Caco-2 (cell line): Measurements from ENCODE around the gene POLD4. TPM values are rescaled to one million over a fixed set of nuclear protein-coding genes. Genes with fewer than 3 reads are reported as not detected.

Source experiments
- BruUV-seq: library from RNA; stranded (reverse); fragments of 400-500 nt; replicated peaks from 2 replicates; lab custom pipeline; 2021; lab: Mats Ljungman, UMichigan
- CTCF ChIA-PET: fragments of 300-600 bp; sonication (Branson Sonifier 250); formaldehyde crosslinking; loops from one replicate; lab custom pipeline; 2022; ENCODE audit warnings: antibody characterized with exemption; lab: Charles Lee
- POLR2A ChIA-PET: fragments of 300-600 bp; sonication (Branson Sonifier 250); formaldehyde crosslinking; loops from one replicate; lab custom pipeline; 2022; ENCODE audit warnings: antibody characterized with exemption; lab: Charles Lee
- DNase-seq, 2 experiments: peaks; one replicate each; pipeline versions ENCODE4 v3.0.0 to v3.0.0-alpha.2; 2020 to 2022
- H3K27me3 ChIP-seq: replicated peaks from 2 replicates; pipeline ENCODE4 v1.6.0; 2011; ENCODE audit warnings: low read length; ENCODE audit not compliant: control insufficient read depth, insufficient read depth
- H3K36me3 ChIP-seq: 2 replicates; pipeline ENCODE4 v1.5.1; 2011; ENCODE audit warnings: low read length; ENCODE audit not compliant: control insufficient read depth, insufficient read depth
- H3K4me1 ChIP-seq: fragments of 250-450 bp; sonication (Bioruptor Pico); 2 replicates; pipeline ENCODE4 v1.5.1; 2020; ENCODE audit warnings: mild to moderate bottlenecking
- H3K4me3 ChIP-seq: 2 replicates; pipeline ENCODE4 v1.5.1; 2011; ENCODE audit warnings: low read depth, mild to moderate bottlenecking, control low read depth, low read length
- H3K9me3 ChIP-seq: fragments of 250-450 bp; sonication (Bioruptor Pico); 2 replicates; pipeline ENCODE4 v1.5.1; 2020; ENCODE audit warnings: mild to moderate bottlenecking, moderate library complexity
- H3K27ac Mint-ChIP-seq: one replicate; pipeline ENCODE4 v1.8.0; 2022; ENCODE audit warnings: mixed read lengths; ENCODE audit not compliant: unreplicated experiment
- H3K27me3 Mint-ChIP-seq: one replicate; pipeline ENCODE4 v1.8.0; 2022; ENCODE audit warnings: mixed read lengths; ENCODE audit not compliant: insufficient read depth, unreplicated experiment
- H3K36me3 Mint-ChIP-seq: one replicate; pipeline ENCODE4 v1.8.0; 2022; ENCODE audit warnings: mild to moderate bottlenecking, mixed read lengths; ENCODE audit not compliant: insufficient read depth, unreplicated experiment
- H3K4me1 Mint-ChIP-seq: one replicate; pipeline ENCODE4 v1.8.0; 2022; ENCODE audit warnings: low read depth, mixed read lengths; ENCODE audit not compliant: unreplicated experiment
- H3K4me3 Mint-ChIP-seq: one replicate; pipeline ENCODE4 v1.8.0; 2022; ENCODE audit warnings: mild to moderate bottlenecking, moderate library complexity, mixed read lengths; ENCODE audit not compliant: unreplicated experiment
- H3K9me3 Mint-ChIP-seq: one replicate; pipeline ENCODE4 v1.8.0; 2022; ENCODE audit warnings: mixed read lengths; ENCODE audit not compliant: unreplicated experiment
- intact Hi-C: fragments of 100-400 bp; cut with micrococcal nuclease; formaldehyde crosslinking; loops from one replicate; pipeline ENCODE4 v1.10.0; 2022; ENCODE audit not compliant: unreplicated experiment
- total RNA-seq: library from RNA; stranded (reverse); gene quantifications from 2 replicates; pipeline ENCODE4 v1.2.3, GENCODE V29; 2022
- TF ChIP-seq, protein P1 (sequence below), 2 experiments: fragments of 200-600 bp in 1 of 2; IDR thresholded peaks; 1 replicate in 1 of 2; 2 replicates in 1 of 2; pipeline versions ENCODE4 v1.5.1 to v1.8.0; 2011 to 2022; ENCODE audit warnings: antibody characterized with exemption in 1 of 2, control low read depth in 1 of 2, inconsistent platforms in 1 of 2, low read depth in 1 of 2, low read length in 1 of 2, mild to moderate bottlenecking in 1 of 2, moderate library complexity in 1 of 2; ENCODE audit not compliant: insufficient read depth in 1 of 2, severe bottlenecking in 1 of 2, unreplicated experiment in 1 of 2

POLD4 gene
- total RNA-seq, 1 experiment from 2014 or later, result 29.8 TPM

DNA sequence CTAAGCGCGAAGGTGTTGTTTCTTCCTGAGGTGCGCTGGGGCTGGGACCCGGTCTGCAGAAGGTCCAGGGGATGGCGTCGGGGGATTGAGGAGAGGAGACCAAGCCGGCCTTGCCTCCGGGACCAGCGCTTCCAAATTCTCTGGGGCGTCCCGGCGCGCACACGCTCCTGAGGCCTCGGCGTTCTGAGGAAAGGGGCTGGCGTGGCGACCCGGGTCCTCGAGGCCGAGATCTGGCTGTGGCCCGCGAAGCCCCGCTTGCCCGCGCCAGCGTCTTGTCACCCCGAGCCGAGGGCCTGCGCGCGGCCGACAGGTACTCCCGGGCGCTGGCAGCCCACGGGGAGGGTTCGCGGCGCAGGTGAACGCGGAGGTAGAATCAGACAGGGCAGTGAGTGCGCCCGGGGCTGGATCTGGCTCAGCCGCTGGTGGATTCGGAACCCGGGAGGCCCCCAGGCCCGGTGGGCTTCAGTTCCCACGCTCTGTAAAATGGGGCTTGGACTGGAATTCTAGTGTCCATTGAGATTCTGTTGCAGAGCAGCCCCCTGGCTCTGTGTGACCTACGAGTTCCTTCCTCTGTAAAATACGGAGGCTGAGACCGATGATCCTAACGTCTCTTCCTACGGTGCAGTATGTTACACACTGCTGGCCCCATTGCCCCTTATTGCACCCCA, 35.3 kb downstream of the POLD4 start:
- ChIA-PET POLR2A (interaction anchor here (0.6 to 2.3 kb wide), 11 partner anchors 10 to 78 kb away, joined by 3 to 28 read pairs (median 4); partner anchors contain the start of genes ANKRD13D, GRK2, POLD4 and SSH3), CTCF (interaction anchor here (0.8 to 2.9 kb wide), 27 partner anchors 13 to 268 kb away, joined by 3 to 44 read pairs (median 8); partner anchors contain the start of genes ANKRD13D, GRK2, KDM2A and POLD4)
- peak overlapping the region; percentile 88 for H3K4me3 ChIP-seq
- Mint-ChIP-seq H3K4me3 (peak overlapping the region; percentile 96), H3K27ac (peak overlapping the region; percentile 99), H3K27me3 (no peaks in the 10 kb centered on the region), H3K36me3 (peaks cover 14% of the 10 kb centered on the region), H3K9me3 (no peaks in the 10 kb centered on the region), H3K4me1 (no peaks in the 10 kb centered on the region)
- intact Hi-C loops, result loop anchor here (1.0 to 5.0 kb wide), 5 partner anchors 30 to 261 kb away; partner anchors contain the start of genes GRK2 and RHOD
- H3K27me3 ChIP-seq, result no peaks in the 10 kb centered on the region
- TF ChIP-seq, protein P1, sequence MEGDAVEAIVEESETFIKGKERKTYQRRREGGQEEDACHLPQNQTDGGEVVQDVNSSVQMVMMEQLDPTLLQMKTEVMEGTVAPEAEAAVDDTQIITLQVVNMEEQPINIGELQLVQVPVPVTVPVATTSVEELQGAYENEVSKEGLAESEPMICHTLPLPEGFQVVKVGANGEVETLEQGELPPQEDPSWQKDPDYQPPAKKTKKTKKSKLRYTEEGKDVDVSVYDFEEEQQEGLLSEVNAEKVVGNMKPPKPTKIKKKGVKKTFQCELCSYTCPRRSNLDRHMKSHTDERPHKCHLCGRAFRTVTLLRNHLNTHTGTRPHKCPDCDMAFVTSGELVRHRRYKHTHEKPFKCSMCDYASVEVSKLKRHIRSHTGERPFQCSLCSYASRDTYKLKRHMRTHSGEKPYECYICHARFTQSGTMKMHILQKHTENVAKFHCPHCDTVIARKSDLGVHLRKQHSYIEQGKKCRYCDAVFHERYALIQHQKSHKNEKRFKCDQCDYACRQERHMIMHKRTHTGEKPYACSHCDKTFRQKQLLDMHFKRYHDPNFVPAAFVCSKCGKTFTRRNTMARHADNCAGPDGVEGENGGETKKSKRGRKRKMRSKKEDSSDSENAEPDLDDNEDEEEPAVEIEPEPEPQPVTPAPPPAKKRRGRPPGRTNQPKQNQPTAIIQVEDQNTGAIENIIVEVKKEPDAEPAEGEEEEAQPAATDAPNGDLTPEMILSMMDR (IDR thresholded peaks at IDR 0.05; ENCODE audit: insufficient read depth in 1 of 2, low read depth in 1 of 2, low read length in 1 of 2, severe bottlenecking in 1 of 2, unreplicated experiment in 1 of 2), result no peak
- H3K36me3 ChIP-seq, result no peaks in the 10 kb centered on the region
- no peaks in the 10 kb centered on the region for H3K9me3 ChIP-seq
- DNase-seq, result no peak
- peaks cover 11% of the 10 kb centered on the region; the same call in 1 of the 2 replicates for H3K4me1 ChIP-seq
- BruUV-seq, result TSS peak; percentile 14

DNA sequence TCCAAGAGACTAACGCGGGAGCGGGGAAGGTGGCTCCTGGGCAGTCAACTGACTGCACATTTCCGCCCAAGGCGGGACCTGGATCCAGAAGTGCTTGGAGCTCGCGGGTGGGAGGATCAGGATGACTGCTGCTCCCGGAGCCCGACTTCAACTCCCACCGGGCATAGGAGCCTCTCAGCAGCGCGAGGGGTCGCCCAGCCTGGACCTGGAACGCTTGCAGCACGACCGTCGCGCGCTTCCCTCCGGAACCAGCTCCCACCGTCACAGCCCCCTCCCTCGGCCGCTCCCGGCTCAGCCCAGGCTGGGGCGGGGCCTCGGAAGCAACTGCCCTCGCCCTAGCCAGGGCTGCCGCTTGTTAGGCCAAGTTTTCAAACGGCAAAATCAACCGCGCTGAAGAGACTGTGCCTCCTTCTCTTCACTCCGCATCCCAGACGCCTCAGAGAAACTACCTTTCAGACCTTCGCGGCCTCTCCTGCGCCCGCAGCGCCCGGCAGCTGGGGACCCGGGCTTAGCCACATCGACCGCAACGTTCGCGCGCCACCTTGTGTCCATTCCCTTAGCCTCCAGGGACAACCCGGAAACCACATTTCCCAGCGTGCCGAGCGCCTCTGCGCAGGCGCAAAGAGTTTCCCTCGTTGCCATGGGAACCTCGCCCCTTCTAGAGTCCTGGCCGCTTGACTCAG, 36.0 kb downstream of the POLD4 start:
- CTCF ChIA-PET, result interaction anchor here (0.6 to 2.9 kb wide), 36 partner anchors 10 to 279 kb away, joined by 3 to 44 read pairs (median 7); partner anchors contain the start of genes ANKRD13D, CLCF1, GRK2 and KDM2A
- Histone ChIP-seq H3K4me3 (peak overlapping the region; percentile 88), H3K4me1 (peaks cover 18% of the 10 kb centered on the region), H3K9me3 (no peaks in the 10 kb centered on the region), H3K27me3 (no peaks in the 10 kb centered on the region), H3K36me3 (no peaks in the 10 kb centered on the region)
- Mint-ChIP-seq H3K27ac (peak overlapping the region; percentile 99), H3K4me1 (peaks cover 7% of the 10 kb centered on the region), H3K36me3 (peaks cover 14% of the 10 kb centered on the region), H3K27me3 (no peaks in the 10 kb centered on the region), H3K9me3 (no peaks in the 10 kb centered on the region), H3K4me3 (peak overlapping the region; percentile 96)
- TF ChIP-seq, protein P1 (IDR thresholded peaks at IDR 0.05; ENCODE audit: insufficient read depth in 1 of 2, low read depth in 1 of 2, low read length in 1 of 2, severe bottlenecking in 1 of 2, unreplicated experiment in 1 of 2), result peak; percentile 98 to 99
- DNase-seq, result peak; percentile 98 to 100
- BruUV-seq, result TSS peak; percentile 95
- POLR2A ChIA-PET, result interaction anchor here (0.6 to 2.3 kb wide), 14 partner anchors 9 to 84 kb away, joined by 3 to 28 read pairs (median 4); partner anchors contain the start of genes ANKRD13D, GRK2, POLD4 and PPP1CA
- intact Hi-C loops, result loop anchor here (1.0 to 5.0 kb wide), 5 partner anchors 29 to 260 kb away; partner anchors contain the start of genes GRK2 and RHOD

- Mint-ChIP-seq H3K27ac (peak overlapping the region; percentile 99), H3K36me3 (peaks cover 16% of the 10 kb centered on the region)
- intact Hi-C loops, result loop anchor here (1.0 to 5.0 kb wide), 5 partner anchors 29 to 260 kb away; partner anchors contain the start of genes GRK2 and RHOD
These were observed 36.5 kb downstream of the POLD4 start for GRCh38 chr11:67316882-67317204.

More at GRCh38 chr11:67316882-67317204, 36.5 kb downstream of the POLD4 start:
- Histone ChIP-seq H3K4me1 (peaks cover 20% of the 10 kb centered on the region), H3K27me3 (no peaks in the 10 kb centered on the region), H3K4me3 (peak overlapping the region; percentile 88), H3K9me3 (no peaks in the 10 kb centered on the region), H3K36me3 (no peaks in the 10 kb centered on the region)
- TF ChIP-seq, protein P1 (IDR thresholded peaks at IDR 0.05; ENCODE audit: insufficient read depth in 1 of 2, low read depth in 1 of 2, low read length in 1 of 2, severe bottlenecking in 1 of 2, unreplicated experiment in 1 of 2), result no peak
- DNase-seq, result no peak
- Mint-ChIP-seq H3K9me3 (no peaks in the 10 kb centered on the region), H3K27me3 (no peaks in the 10 kb centered on the region), H3K4me3 (peak overlapping the region; percentile 96), H3K4me1 (peaks cover 9% of the 10 kb centered on the region)
- ChIA-PET POLR2A (interaction anchor here (0.6 to 2.3 kb wide), 11 partner anchors 12 to 84 kb away, joined by 3 to 28 read pairs (median 5); partner anchors contain the start of genes ANKRD13D, GRK2, POLD4 and PPP1CA), CTCF (interaction anchor here (0.6 to 2.9 kb wide), 36 partner anchors 9 to 279 kb away, joined by 3 to 44 read pairs (median 7); partner anchors contain the start of genes ANKRD13D, CLCF1, GRK2 and KDM2A)
- no TSS peak for BruUV-seq
